GM12874 (cell line): ENCODE measurements around the gene CNTN4.

ENCODE experiments used
- CTCF ChIP-seq: IDR thresholded peaks from 2 replicates; pipeline ENCODE4 v1.5.1; 2011; ENCODE audit warnings: low read depth, mild to moderate bottlenecking, control low read depth, low read length, moderate library complexity; ENCODE audit not compliant: insufficient read depth

CNTN4 gene

GRCh38 chr3:2094941-2095340 lies 3.7 kb upstream of the CNTN4 start:
- no peak for TF ChIP-seq CTCF

GRCh38 chr3:2096216-2096615 lies 2.5 kb upstream of the CNTN4 start:
- no peak for TF ChIP-seq CTCF

- no peak for TF ChIP-seq CTCF
These were observed 950 bp upstream of the CNTN4 start for GRCh38 chr3:2097641-2098191.

- no peak for TF ChIP-seq CTCF
These were observed 484 bp downstream of the CNTN4 start for GRCh38 chr3:2099028-2099671.

- no peak for TF ChIP-seq CTCF
These were observed 1.1 kb downstream of the CNTN4 start for GRCh38 chr3:2099779-2100191.

- no peak for TF ChIP-seq CTCF
These were observed 7.8 kb downstream of the CNTN4 start for GRCh38 chr3:2106438-2106837.

GRCh38 chr3:2110597-2111117 lies 12.0 kb downstream of the CNTN4 start:
- TF ChIP-seq CTCF: no peak
